HepG2 (cell line): ENCODE results near the gene CD6. TPM values are rescaled to one million over a fixed set of nuclear protein-coding genes. Genes with fewer than 3 reads are reported as not detected.

ENCODE experiments used
- ATAC-seq: fragments of 200-7000 bp; cut with Tn5 transposase; 3 replicates; pipeline ENCODE4 v1.9.1; 2020; ENCODE audit warnings: mild to moderate bottlenecking, moderate library complexity
- BruUV-seq: library from RNA; stranded (reverse); fragments of 400-500 nt; replicated peaks from 2 replicates; lab custom pipeline; 2021; lab: Mats Ljungman, UMichigan
- CTCF ChIA-PET: fragments of 300-600 bp; formaldehyde crosslinking; extraction: SDS; loops from one replicate; lab custom pipeline; 2021; ENCODE audit warnings: low total read pairs, inconsistent platforms, low intra/inter-chr PET ratio; lab: Yijun Ruan, JAX
- POLR2A ChIA-PET: fragments of 350-600 bp; sonication (Branson Sonifier 250); formaldehyde crosslinking; loops from one replicate; lab custom pipeline; 2020; ENCODE audit warnings: antibody characterized with exemption, inconsistent platforms; lab: Yijun Ruan, JAX
- DNase-seq: peaks from one replicate; pipeline ENCODE4 v3.0.0-alpha.2; 2015; ENCODE audit warnings: low spot score
- FAIRE-seq: peaks from 3 replicates; lab custom pipeline; 2011; peaks lifted over from hg19 to GRCh38; lab: Jason Lieb, UNC
- H2AFZ ChIP-seq: one replicate; pipeline ENCODE4 v1.6.1; 2011; ENCODE audit warnings: low read length, inconsistent platforms
- H3K27ac ChIP-seq: fragments of 300-600 bp; 3 replicates; pipeline ENCODE4 v1.8.0; 2011; ENCODE audit warnings: mixed run types, mild to moderate bottlenecking, mixed read lengths, low read length, inconsistent platforms; ENCODE audit not compliant: insufficient read depth; ENCODE audit errors: extremely low read length
- H3K27me3 ChIP-seq, 2 experiments: fragments of 200-600 bp in 1 of 2; 2 replicates in 1 of 2; 3 replicates in 1 of 2; pipeline versions ENCODE4 v1.6.0 to v1.8.0; 2011; ENCODE audit warnings: low read length in 2 of 2, mild to moderate bottlenecking in 2 of 2, moderate library complexity in 2 of 2, inconsistent platforms in 1 of 2; ENCODE audit not compliant: insufficient read depth in 2 of 2, control insufficient read depth in 1 of 2
- H3K36me3 ChIP-seq, 2 experiments: fragments of 200-600 bp in 1 of 2; replicated peaks in 1 of 2; 2 replicates in 1 of 2; 3 replicates in 1 of 2; pipeline versions ENCODE4 v1.5.1 to v1.8.0; 2011; ENCODE audit warnings: low read length in 2 of 2, inconsistent platforms in 1 of 2; ENCODE audit not compliant: insufficient read depth in 2 of 2, control insufficient read depth in 1 of 2
- H3K4me1 ChIP-seq: 2 replicates; pipeline ENCODE4 v1.5.1; 2012; ENCODE audit warnings: low read length, inconsistent platforms; ENCODE audit not compliant: insufficient read depth
- H3K4me2 ChIP-seq: 2 replicates; pipeline ENCODE4 v1.6.0; 2011; ENCODE audit warnings: low read depth, low read length, inconsistent platforms
- H3K4me3 ChIP-seq, 3 experiments: fragments of 200-600 bp in 1 of 3; sonication (generic), shearing (Covaris generic) in 1 of 3; replicated peaks in 1 of 3; 2 replicates each; pipeline ENCODE4 v1.5.1; 2011 to 2016; ENCODE audit warnings: low read length in 3 of 3, inconsistent platforms in 2 of 3, low read depth in 2 of 3, mild to moderate bottlenecking in 2 of 3, control low read depth in 1 of 3, mixed read lengths in 1 of 3; ENCODE audit not compliant: insufficient read depth in 1 of 3
- H3K79me2 ChIP-seq: one replicate; pipeline ENCODE4 v1.6.1; 2011; ENCODE audit warnings: low read length, inconsistent platforms; ENCODE audit not compliant: insufficient read depth
- H3K9ac ChIP-seq: 2 replicates; pipeline ENCODE4 v1.6.0; 2011; ENCODE audit warnings: mild to moderate bottlenecking, low read depth, low read length, inconsistent platforms; ENCODE audit not compliant: insufficient read depth
- H3K9me3 ChIP-seq: 2 replicates; pipeline ENCODE4 v1.5.1; 2012; ENCODE audit warnings: mild to moderate bottlenecking, low read length
- H4K20me1 ChIP-seq: 2 replicates; pipeline ENCODE4 v1.6.0; 2011; ENCODE audit warnings: inconsistent platforms, mild to moderate bottlenecking, low read length, moderate library complexity; ENCODE audit not compliant: insufficient read depth
- ADNP ChIP-seq: sonication (generic); formaldehyde crosslinking; IDR thresholded peaks from 2 replicates; pipeline ENCODE4 v1.4.0; 2020; ENCODE audit warnings: missing genetic modification reagents
- KDM5A ChIP-seq: fragments of 200-600 bp; sonication (generic); IDR thresholded peaks from 2 replicates; pipeline ENCODE4 v1.7.0; 2018; ENCODE audit warnings: antibody characterized with exemption, mild to moderate bottlenecking, low read length, borderline replicate concordance
- MED13 ChIP-seq: sonication (generic); formaldehyde crosslinking; IDR thresholded peaks from 2 replicates; pipeline ENCODE4 v1.5.0; 2020; ENCODE audit warnings: missing genetic modification reagents
- SALL2 ChIP-seq: sonication (generic); formaldehyde crosslinking; IDR thresholded peaks from 2 replicates; pipeline ENCODE4 v1.8.1; 2023; ENCODE audit warnings: mild to moderate bottlenecking, missing genetic modification reagents, inconsistent platforms
- SOX6 ChIP-seq, 2 experiments: fragments of 450-650 bp in 1 of 2; sonication (generic) in 1 of 2; formaldehyde crosslinking in 1 of 2; IDR thresholded peaks; 2 replicates each; pipeline versions ENCODE4 v1.4.0 to v1.6.1; 2017 to 2020; ENCODE audit warnings: antibody characterized with exemption in 1 of 2, mild to moderate bottlenecking in 1 of 2, missing genetic modification reagents in 1 of 2
- TP53 ChIP-seq: sonication (generic); formaldehyde crosslinking; conservative IDR thresholded peaks from 2 replicates; pipeline ENCODE4 v1.4.0; 2020; ENCODE audit warnings: missing genetic modification reagents
- YY1 ChIP-seq: IDR thresholded peaks from 2 replicates; pipeline ENCODE4 v1.6.1; 2011; ENCODE audit warnings: low read length, low read depth, moderate library complexity, mild to moderate bottlenecking; ENCODE audit not compliant: insufficient read depth, insufficient replicate concordance
- ZMYM2 ChIP-seq: sonication (generic); formaldehyde crosslinking; IDR thresholded peaks from 2 replicates; pipeline ENCODE4 v1.8.0; 2022; ENCODE audit warnings: mild to moderate bottlenecking, missing genetic modification reagents
- ZNF747 ChIP-seq: sonication (generic); formaldehyde crosslinking; IDR thresholded peaks from 2 replicates; pipeline ENCODE4 v1.8.1; 2023; ENCODE audit warnings: missing genetic modification reagents, mild to moderate bottlenecking, borderline replicate concordance
- WGBS: methylation state at CpG from one replicate; pipeline ENCODE4 v1.1.6; 2017; ENCODE audit warnings: low lambda C conversion rate; 5-methylcytosine and 5-hydroxymethylcytosine counted together
- in situ Hi-C: cut with HindIII; loops from 2 replicates; pipeline ENCODE4 v1.10.0; 2017; ENCODE audit warnings: low pct_unique_long_range_greater_than_20kb; ENCODE audit not compliant: extremely low pct_ligation_motif_present
- intact Hi-C: fragments of 100-400 bp; cut with micrococcal nuclease; formaldehyde crosslinking; loops from one replicate; pipeline ENCODE4 v1.10.0; 2022; ENCODE audit not compliant: unreplicated experiment
- polyA plus RNA-seq, 8 experiments: library from polyadenylated mRNA; depleted of rRNA in 3 of 8; stranded (reverse) in 7 of 8; unstranded in 1 of 8; fragments of >200 nt; fragmentation: Illumina TruSeq in 4 of 8; extraction: Trizol in 4 of 8; gene quantifications; 2 replicates each; pipeline versions ENCODE4 v1.2.1 to v1.2.3, GENCODE V29; 2011 to 2016; ENCODE audit warnings: low read depth in 4 of 8, missing spikeins in 1 of 8, mixed read lengths in 1 of 8; ENCODE audit not compliant: insufficient read depth in 1 of 8
- total RNA-seq, 5 experiments: library from RNA; depleted of rRNA; stranded (reverse); fragments of >200 nt; fragmentation: Illumina TruSeq; extraction: Trizol; gene quantifications; 2 replicates each; pipeline ENCODE4 v1.2.3, GENCODE V29; 2016; ENCODE audit warnings: low read depth in 1 of 5
- TF ChIP-seq, protein P1 (sequence below): sonication (generic); formaldehyde crosslinking; IDR thresholded peaks from 2 replicates; pipeline ENCODE4 v1.4.0; 2020; ENCODE audit warnings: missing genetic modification reagents
- TF ChIP-seq, protein P2 (sequence below): sonication (generic); formaldehyde crosslinking; IDR thresholded peaks from 2 replicates; pipeline ENCODE4 v1.5.0; 2020; ENCODE audit warnings: mild to moderate bottlenecking, missing genetic modification reagents, borderline replicate concordance

CD6 gene
- total and polyA plus RNA-seq, 2 of the 13 experiments (the other 11 are each of a cell fraction or from before 2014, with no cell fraction given), result not detected

DNA sequence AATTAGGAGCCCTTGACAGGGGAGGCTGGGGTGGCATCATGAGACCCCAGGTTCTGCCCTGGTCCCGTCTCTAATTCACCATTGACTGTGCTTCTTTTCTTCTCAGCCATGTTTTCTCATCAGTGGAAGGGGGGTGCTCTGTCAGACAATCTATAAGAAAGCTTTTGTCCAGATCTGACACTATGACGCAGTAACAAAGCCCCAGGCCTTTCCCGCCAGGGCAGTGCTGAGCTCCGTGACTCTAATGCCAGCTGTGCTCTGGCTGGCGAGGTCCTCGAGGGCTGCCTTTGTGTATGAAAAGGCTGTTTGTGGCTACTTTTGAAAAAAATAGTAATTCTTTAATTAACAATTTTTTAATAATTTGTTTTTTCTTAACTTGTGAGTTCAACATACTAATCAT is 3.2 kb downstream of the CD6 start:
- Histone ChIP-seq H4K20me1 (no peaks in the 10 kb centered on the region), H3K27me3 (peaks cover 7 to 59% of the 10 kb centered on the region in 2 experiments; a peak in 4 of 5 replicates), H2AFZ (no peak overlapping the region), H3K4me2 (no peak overlapping the region), H3K79me2 (no peaks in the 10 kb centered on the region), H3K4me1 (no peaks in the 10 kb centered on the region), H3K36me3 (no peaks in the 10 kb centered on the region; a peak in 1 of 5 replicates), H3K27ac (no peak overlapping the region), H3K9ac (no peak overlapping the region), H3K9me3 (no peaks in the 10 kb centered on the region), H3K4me3 (no peak overlapping the region)
- POLR2A ChIA-PET, result no interaction called here
- CTCF ChIA-PET, result no interaction called here
- DNase-seq (no peak), ATAC-seq (no peak), FAIRE-seq (no peak)
- WGBS, result 28% methylated on average over 5 of the region's 6 CpGs
- no TSS peak for BruUV-seq
- in situ Hi-C loops, result no loop called here
- intact Hi-C loops, result no loop called here
- TF ChIP-seq ZNF747, result no peak
- TF ChIP-seq, protein P1, sequence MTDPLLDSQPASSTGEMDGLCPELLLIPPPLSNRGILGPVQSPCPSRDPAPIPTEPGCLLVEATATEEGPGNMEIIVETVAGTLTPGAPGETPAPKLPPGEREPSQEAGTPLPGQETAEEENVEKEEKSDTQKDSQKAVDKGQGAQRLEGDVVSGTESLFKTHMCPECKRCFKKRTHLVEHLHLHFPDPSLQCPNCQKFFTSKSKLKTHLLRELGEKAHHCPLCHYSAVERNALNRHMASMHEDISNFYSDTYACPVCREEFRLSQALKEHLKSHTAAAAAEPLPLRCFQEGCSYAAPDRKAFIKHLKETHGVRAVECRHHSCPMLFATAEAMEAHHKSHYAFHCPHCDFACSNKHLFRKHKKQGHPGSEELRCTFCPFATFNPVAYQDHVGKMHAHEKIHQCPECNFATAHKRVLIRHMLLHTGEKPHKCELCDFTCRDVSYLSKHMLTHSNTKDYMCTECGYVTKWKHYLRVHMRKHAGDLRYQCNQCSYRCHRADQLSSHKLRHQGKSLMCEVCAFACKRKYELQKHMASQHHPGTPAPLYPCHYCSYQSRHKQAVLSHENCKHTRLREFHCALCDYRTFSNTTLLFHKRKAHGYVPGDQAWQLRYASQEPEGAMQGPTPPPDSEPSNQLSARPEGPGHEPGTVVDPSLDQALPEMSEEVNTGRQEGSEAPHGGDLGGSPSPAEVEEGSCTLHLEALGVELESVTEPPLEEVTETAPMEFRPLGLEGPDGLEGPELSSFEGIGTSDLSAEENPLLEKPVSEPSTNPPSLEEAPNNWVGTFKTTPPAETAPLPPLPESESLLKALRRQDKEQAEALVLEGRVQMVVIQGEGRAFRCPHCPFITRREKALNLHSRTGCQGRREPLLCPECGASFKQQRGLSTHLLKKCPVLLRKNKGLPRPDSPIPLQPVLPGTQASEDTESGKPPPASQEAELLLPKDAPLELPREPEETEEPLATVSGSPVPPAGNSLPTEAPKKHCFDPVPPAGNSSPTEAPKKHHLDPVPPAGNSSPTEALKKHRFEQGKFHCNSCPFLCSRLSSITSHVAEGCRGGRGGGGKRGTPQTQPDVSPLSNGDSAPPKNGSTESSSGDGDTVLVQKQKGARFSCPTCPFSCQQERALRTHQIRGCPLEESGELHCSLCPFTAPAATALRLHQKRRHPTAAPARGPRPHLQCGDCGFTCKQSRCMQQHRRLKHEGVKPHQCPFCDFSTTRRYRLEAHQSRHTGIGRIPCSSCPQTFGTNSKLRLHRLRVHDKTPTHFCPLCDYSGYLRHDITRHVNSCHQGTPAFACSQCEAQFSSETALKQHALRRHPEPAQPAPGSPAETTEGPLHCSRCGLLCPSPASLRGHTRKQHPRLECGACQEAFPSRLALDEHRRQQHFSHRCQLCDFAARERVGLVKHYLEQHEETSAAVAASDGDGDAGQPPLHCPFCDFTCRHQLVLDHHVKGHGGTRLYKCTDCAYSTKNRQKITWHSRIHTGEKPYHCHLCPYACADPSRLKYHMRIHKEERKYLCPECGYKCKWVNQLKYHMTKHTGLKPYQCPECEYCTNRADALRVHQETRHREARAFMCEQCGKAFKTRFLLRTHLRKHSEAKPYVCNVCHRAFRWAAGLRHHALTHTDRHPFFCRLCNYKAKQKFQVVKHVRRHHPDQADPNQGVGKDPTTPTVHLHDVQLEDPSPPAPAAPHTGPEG (CRISPR knock-in tag), result no peak
- no peak for TF ChIP-seq SOX6 (IDR thresholded peaks at IDR 0.05)
- TF ChIP-seq SOX6 (CRISPR knock-in tag; IDR thresholded peaks at IDR 0.05), result no peak
- no peak for TF ChIP-seq TP53
- TF ChIP-seq KDM5A, result no peak
- no peak for TF ChIP-seq SALL2 (CRISPR knock-in tag)
- no peak for TF ChIP-seq MED13 (CRISPR knock-in tag)
- TF ChIP-seq, protein P2, sequence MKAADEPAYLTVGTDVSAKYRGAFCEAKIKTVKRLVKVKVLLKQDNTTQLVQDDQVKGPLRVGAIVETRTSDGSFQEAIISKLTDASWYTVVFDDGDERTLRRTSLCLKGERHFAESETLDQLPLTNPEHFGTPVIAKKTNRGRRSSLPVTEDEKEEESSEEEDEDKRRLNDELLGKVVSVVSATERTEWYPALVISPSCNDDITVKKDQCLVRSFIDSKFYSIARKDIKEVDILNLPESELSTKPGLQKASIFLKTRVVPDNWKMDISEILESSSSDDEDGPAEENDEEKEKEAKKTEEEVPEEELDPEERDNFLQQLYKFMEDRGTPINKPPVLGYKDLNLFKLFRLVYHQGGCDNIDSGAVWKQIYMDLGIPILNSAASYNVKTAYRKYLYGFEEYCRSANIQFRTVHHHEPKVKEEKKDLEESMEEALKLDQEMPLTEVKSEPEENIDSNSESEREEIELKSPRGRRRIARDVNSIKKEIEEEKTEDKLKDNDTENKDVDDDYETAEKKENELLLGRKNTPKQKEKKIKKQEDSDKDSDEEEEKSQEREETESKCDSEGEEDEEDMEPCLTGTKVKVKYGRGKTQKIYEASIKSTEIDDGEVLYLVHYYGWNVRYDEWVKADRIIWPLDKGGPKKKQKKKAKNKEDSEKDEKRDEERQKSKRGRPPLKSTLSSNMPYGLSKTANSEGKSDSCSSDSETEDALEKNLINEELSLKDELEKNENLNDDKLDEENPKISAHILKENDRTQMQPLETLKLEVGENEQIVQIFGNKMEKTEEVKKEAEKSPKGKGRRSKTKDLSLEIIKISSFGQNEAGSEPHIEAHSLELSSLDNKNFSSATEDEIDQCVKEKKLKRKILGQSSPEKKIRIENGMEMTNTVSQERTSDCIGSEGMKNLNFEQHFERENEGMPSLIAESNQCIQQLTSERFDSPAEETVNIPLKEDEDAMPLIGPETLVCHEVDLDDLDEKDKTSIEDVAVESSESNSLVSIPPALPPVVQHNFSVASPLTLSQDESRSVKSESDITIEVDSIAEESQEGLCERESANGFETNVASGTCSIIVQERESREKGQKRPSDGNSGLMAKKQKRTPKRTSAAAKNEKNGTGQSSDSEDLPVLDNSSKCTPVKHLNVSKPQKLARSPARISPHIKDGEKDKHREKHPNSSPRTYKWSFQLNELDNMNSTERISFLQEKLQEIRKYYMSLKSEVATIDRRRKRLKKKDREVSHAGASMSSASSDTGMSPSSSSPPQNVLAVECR (CRISPR knock-in tag), result no peak
- no peak for TF ChIP-seq YY1
- no peak for TF ChIP-seq ADNP (CRISPR knock-in tag)
- no peak for TF ChIP-seq ZMYM2 (CRISPR knock-in tag)
